GM23248 (cell line): Measurements from ENCODE around the gene VRK3.

ENCODE experiments used
- EZH2 ChIP-seq: fragments of 200-600 bp; sonication (generic); IDR thresholded peaks from 2 replicates; pipeline ENCODE4 v1.6.1; 2018; ENCODE audit warnings: antibody characterized with exemption, mild to moderate bottlenecking; ENCODE audit not compliant: insufficient read depth, poor library complexity, severe bottlenecking
- EZH2phosphoT487 ChIP-seq: fragments of 200-600 bp; sonication (generic); IDR thresholded peaks from 2 replicates; pipeline ENCODE4 v1.6.1; 2018; ENCODE audit warnings: antibody characterized with exemption, moderate library complexity, mild to moderate bottlenecking, low read depth; ENCODE audit not compliant: insufficient read depth

- no peak for TF ChIP-seq EZH2
- no peak for TF ChIP-seq EZH2phosphoT487
These were observed 800 bp upstream of the VRK3 start, which contains the start of gene ZNF473 for GRCh38 chr19:50025794-50026549.
